ENCODE data around the gene TEX47.

Gene TEX47

GRCh38 chr7:88761779-88762178, 33.8 kb downstream of the TEX47 start:
- TF ChIP-seq GABPA (IDR thresholded peaks at IDR 0.05; ENCODE audit: low read depth) = no peak
- TF ChIP-seq SPI1 (IDR thresholded peaks at IDR 0.05; ENCODE audit: borderline replicate concordance, low read depth) = no peak
- TF ChIP-seq CTCF (IDR thresholded peaks at IDR 0.05; ENCODE audit: insufficient read depth, low read length) = no peak
- TF ChIP-seq, protein P1, sequence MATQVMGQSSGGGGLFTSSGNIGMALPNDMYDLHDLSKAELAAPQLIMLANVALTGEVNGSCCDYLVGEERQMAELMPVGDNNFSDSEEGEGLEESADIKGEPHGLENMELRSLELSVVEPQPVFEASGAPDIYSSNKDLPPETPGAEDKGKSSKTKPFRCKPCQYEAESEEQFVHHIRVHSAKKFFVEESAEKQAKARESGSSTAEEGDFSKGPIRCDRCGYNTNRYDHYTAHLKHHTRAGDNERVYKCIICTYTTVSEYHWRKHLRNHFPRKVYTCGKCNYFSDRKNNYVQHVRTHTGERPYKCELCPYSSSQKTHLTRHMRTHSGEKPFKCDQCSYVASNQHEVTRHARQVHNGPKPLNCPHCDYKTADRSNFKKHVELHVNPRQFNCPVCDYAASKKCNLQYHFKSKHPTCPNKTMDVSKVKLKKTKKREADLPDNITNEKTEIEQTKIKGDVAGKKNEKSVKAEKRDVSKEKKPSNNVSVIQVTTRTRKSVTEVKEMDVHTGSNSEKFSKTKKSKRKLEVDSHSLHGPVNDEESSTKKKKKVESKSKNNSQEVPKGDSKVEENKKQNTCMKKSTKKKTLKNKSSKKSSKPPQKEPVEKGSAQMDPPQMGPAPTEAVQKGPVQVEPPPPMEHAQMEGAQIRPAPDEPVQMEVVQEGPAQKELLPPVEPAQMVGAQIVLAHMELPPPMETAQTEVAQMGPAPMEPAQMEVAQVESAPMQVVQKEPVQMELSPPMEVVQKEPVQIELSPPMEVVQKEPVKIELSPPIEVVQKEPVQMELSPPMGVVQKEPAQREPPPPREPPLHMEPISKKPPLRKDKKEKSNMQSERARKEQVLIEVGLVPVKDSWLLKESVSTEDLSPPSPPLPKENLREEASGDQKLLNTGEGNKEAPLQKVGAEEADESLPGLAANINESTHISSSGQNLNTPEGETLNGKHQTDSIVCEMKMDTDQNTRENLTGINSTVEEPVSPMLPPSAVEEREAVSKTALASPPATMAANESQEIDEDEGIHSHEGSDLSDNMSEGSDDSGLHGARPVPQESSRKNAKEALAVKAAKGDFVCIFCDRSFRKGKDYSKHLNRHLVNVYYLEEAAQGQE (IDR thresholded peaks at IDR 0.05; ENCODE audit: insufficient replicate concordance, low read depth) = no peak
- TF ChIP-seq POLR2AphosphoS5 (IDR thresholded peaks at IDR 0.05; ENCODE audit: low read depth) = no peak
- Histone ChIP-seq H3K27me3 (ENCODE audit: insufficient read depth, poor library complexity, severe bottlenecking) (peaks cover 20% of the 10 kb centered on the region), H3K27ac (replicated peaks) (no peak overlapping the region), H3K4me3 (replicated peaks; ENCODE audit: insufficient read depth, low read length) (no peak overlapping the region)
- DNase-seq (ENCODE audit: low read depth in 1 of 2, low spot score in 1 of 2) = no peak

DNA sequence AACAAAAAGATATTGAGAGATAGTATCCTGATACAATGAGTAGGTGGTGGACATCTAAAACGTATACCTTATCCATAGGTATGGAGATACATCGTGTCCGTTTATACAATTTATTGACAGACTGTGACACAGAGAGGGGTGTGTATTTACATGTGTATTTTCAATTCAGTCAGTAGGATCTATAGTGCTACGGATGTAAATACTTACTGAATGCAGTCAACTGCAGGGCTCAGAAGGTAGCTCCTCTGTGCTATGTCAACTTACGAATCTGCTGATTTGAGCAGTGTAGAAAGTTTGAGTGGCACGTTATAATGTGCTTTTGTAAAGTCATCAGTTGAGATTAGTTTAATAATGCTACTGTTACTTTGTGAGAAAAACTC, 35.4 kb downstream of the TEX47 start:
- Histone ChIP-seq H3K27ac (replicated peaks) (no peak overlapping the region), H3K4me3 (replicated peaks; ENCODE audit: insufficient read depth, low read length) (no peak overlapping the region), H3K27me3 (ENCODE audit: insufficient read depth, poor library complexity, severe bottlenecking) (peaks cover 20% of the 10 kb centered on the region)
- no peak for DNase-seq (ENCODE audit: low read depth in 1 of 2, low spot score in 1 of 2)
- no peak for TF ChIP-seq CTCF (IDR thresholded peaks at IDR 0.05; ENCODE audit: insufficient read depth, low read length)
- TF ChIP-seq POLR2AphosphoS5 (IDR thresholded peaks at IDR 0.05; ENCODE audit: low read depth) = no peak
- no peak for TF ChIP-seq GABPA (IDR thresholded peaks at IDR 0.05; ENCODE audit: low read depth)
- no peak for TF ChIP-seq SPI1 (IDR thresholded peaks at IDR 0.05; ENCODE audit: borderline replicate concordance, low read depth)
- TF ChIP-seq, protein P1 (IDR thresholded peaks at IDR 0.05; ENCODE audit: insufficient replicate concordance, low read depth) = no peak

- Histone ChIP-seq H3K27me3 (ENCODE audit: insufficient read depth, poor library complexity, severe bottlenecking) (peaks cover 20% of the 10 kb centered on the region), H3K4me3 (replicated peaks; ENCODE audit: insufficient read depth, low read length) (no peak within 1 kb of the TSS), H3K27ac (replicated peaks) (no peak within 1 kb of the TSS)
- TF ChIP-seq CTCF (IDR thresholded peaks at IDR 0.05; ENCODE audit: insufficient read depth, low read length) = no peak
- TF ChIP-seq, protein P1 (IDR thresholded peaks at IDR 0.05; ENCODE audit: insufficient replicate concordance, low read depth) = no peak
- no peak for TF ChIP-seq GABPA (IDR thresholded peaks at IDR 0.05; ENCODE audit: low read depth)
- no peak for TF ChIP-seq SPI1 (IDR thresholded peaks at IDR 0.05; ENCODE audit: borderline replicate concordance, low read depth)
- no peak for TF ChIP-seq POLR2AphosphoS5 (IDR thresholded peaks at IDR 0.05; ENCODE audit: low read depth)
- DNase-seq (ENCODE audit: low read depth in 1 of 2, low spot score in 1 of 2) = no peak
These were observed 36.1 kb downstream of the TEX47 start, which contains the start of gene ZNF804B for GRCh38 chr7:88759230-88760135. TSS of gene ZNF804B (plus strand) at chr7:88759700. CDS start at chr7:88759977, 277 bp downstream.
